HG03139 (cell line): ENCODE results near the gene RCSD1.
"Not testable (repeated sequence)": the region's sequence is repeated elsewhere in the genome, so short reads cannot be mapped to it uniquely, and the experiment has no call there.

Experiments used
- ATAC-seq: cut with Tn5 transposase; IDR thresholded peaks from one replicate; pipeline ENCODE4 v1.9.1; 2021; ENCODE audit not compliant: unreplicated experiment

Gene RCSD1

DNA sequence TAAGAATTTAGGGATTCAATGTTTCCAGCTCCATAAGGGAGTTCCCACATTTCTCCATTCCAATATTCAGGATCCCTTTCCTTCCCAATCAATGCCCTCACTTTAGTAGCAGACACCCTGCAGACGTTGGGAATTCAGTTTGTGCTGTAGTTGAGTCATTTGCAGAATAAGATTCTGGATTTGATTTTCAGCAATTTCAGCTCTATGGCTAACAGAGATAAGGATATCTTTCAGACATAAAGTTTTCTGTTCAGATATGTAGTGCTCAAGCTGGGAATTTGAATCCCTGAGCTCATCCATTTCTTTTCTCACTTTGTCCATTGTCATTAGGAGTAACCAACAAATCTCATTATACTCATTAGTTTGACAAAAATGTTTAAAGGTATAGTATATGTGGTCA lies 104.8 kb downstream of the RCSD1 start:
- no peak for ATAC-seq

DNA sequence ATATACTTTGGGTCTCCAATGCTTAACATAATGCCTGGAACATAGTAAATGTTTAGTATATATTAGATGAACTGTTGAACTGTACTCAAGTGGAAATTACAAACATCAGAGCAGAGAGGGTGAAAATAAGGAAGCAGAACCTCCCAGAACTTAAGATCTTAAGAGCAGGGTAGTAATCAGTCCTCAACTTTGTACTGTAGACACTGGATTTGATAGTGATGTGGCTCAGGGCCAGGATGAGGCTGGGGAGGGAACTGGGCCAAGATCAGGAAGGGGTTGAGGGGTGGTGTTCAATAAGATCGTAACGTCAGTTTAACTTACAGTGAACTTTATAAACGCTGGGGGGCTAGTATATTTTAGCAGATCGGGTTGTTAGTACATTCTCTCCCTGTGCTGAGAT lies 107.1 kb downstream of the RCSD1 start:
- ATAC-seq, result no peak

DNA sequence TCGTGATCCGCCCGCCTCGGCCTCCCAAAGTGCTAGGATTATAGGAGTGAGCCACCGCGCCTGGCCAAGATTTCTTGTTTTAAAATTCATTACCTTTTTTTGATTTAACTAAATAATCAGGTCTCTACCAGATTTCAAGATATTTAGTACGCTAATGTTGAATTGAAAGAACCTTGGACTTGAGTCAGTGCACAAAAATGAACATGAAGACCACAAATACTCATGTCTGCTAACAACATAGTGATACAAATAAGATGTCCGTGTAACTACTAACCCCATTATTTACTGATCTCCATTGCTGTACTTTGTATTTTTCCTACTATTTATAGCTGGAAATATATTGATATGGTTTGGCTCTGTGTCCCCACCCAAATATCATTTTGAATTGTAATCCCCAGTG lies 108.1 kb downstream of the RCSD1 start:
- no peak for ATAC-seq

DNA sequence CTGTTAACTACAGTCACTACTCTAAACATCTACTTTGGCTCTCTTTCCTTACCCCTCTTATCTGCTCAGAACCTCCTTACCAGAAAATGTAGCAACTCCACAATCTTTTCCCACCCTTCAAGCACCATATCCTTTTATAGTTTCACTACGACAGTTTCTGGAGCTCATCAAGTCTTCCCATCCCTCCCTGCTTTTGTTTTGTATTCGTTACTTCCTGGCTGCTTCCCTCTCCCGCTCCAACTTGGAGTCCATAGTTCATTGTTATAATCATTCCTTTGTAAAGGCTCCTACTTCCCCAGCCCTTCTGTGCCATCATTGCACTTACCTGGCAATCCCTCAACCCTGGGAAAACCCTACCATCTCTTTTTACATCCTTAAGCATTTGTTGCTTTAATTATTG lies 109.7 kb downstream of the RCSD1 start:
- ATAC-seq, result no peak

DNA sequence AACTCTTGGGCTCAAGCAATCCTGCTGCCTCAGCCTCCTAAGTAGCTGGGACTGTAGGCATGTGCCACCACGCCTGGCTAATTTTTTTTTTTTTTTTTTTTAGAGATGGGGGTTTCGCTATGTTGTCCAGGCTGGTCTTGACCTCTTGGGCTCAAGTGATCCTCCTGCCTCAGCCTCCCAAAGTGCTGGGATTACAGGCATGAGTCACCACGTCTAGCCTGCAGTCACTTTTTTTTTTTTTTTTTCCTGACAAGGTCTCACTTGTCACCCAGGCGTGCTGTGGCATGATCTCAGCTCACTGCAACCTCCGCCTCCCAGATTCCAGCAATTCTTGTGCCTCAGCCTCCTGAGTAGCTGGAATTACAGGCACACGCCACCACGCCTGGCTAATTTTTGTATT lies 111.1 kb downstream of the RCSD1 start:
- not testable (repeated sequence) for ATAC-seq

DNA sequence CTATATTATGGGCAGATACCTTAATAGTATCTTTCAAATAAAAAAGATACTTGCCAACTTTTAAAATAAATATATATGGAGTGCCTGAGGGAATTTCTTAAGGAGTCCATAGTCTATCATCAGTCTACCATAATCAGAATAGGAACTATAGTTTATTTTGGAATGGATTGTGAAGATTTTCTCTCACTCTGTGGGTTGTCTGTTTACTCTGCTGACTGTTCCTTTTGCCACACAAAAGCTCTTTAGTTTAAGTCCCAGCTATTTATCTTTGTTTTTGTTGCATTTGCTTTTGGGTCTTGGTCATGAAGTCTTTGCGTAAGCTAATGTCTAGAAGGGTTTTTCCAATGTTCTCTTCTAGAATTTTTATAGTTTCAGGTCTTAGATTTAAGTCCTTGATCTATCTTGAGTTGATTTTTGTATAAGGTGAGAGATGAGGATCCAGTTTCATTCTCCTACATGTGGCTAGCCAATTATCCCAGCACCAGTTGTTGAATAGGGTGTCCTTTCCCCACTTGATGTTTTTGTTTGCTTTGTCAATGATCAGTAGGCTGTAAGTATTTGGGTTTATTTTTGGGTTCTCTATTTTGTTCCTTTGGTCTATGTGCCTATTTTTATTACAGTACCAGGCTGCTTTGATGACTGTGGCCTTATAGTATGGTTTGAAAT lies 112.5 kb downstream of the RCSD1 start:
- not testable (repeated sequence) for ATAC-seq

DNA sequence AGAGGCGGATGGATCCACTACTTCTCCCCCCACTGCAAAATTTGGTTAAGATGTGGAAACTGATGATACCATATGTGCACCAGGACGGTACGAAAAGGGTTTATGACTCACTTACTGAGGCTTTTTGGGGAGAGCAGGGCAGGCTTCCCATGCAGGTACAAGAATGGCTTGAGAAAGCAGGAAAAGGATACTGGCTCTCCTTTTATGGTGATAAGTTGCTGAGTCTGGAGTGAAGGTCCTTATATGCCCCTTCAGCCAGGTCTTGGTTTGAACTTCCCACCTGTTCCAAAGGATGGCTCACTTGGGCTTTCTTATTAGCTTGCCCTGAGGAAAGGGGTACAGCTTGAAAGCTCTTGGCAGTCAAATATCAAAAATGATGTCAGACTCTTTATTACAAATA lies 114.9 kb downstream of the RCSD1 start:
- ATAC-seq, result no peak

DNA sequence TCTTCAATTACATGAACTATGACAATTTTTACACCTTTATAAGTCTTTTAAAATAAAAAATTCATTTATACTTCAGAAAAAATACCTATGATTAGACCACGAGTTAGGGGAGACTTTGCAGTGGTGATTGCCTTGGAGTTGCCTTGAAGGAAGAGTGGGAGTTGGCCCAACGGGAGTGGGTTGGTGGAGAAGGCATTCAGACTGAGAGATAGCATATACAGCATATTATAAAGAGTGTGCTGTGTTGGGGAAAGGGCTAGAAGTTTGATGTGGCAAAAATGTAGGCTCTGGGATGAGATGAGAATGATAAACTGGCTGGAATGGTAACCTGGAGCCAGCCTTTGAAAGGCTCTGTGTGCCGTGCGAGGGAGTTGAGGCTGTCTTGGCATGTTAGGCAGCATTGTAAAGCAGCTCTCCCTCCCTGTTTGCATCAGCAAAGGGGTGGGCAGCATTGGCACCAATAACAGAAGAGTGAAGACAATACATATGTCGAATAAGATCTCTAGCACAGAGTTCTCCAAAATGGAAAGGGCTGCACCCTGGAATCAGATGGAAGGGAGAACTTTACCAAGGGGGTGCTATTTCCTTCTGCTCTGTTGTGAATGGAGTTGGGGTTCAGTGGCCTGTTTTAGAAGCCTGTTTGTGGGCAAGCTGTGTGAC lies 116.1 kb downstream of the RCSD1 start:
- ATAC-seq, result no peak

DNA sequence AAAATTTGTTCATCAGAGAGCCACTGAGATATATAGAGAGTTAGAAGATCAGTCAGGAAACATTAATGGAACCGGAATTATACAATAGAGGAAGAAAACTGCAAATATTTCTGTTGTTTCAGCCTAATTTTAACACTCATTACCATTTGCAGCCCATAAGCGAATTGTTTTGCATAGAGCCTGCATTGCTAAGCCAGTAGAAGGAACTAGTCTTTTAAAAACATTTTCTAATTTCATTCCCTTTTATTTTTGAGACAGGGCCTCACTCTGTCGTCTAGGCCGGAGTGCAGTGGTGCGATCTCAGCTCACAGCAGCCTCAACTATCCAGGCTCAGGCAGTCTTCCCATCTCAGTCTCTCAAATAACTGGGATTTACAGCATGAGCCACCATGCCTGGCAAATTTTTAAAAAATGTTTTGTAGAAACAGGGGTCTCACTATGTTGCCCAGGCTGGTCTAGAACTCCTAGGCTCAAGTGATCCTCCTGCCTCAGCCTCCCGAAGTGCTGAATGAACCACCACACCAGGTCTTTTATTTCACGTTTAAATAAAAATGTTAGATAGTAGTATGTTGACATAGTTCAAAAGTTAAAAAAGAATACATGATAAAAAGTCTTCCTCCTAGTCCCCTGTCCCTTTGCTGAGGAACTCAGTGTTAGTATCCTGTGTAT lies 117.1 kb downstream of the RCSD1 start:
- ATAC-seq, result no peak

DNA sequence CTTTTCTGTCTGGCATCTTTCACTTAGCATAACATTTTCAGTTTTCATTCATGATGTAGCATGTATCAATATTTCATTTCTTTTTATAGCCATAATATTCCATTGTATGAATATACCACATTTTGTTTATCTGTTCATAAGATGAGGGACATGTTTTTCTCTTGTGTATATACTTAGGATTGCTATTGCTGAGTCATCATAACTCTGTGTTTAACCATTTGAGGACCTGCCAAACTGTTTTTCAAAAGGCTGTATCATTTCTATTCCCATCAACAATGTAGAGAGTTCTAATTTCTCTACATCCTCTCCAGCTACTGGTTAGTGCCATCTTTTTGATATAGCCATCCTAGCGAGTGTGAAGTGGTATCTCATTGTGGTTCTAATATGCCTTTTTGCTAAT lies 118.0 kb downstream of the RCSD1 start:
- no peak for ATAC-seq

DNA sequence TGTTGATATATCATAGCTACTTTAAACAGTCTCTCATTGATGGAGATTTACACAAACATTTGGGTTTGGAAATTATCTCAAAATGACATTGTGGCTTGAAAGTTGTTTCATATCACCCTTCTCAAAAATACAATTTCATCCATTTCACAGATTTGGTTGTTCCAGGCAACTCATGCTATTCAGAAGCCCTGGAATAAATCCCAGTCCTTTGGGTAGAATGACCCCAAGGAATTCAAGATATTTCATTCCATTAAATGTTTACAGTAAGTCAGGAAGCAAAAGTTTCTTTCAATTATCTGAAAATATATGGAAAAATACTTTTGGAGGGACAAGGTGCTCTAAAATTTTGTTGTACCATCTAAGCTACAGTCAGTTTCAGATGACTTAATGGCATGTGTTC lies 118.9 kb downstream of the RCSD1 start:
- ATAC-seq, result no peak

DNA sequence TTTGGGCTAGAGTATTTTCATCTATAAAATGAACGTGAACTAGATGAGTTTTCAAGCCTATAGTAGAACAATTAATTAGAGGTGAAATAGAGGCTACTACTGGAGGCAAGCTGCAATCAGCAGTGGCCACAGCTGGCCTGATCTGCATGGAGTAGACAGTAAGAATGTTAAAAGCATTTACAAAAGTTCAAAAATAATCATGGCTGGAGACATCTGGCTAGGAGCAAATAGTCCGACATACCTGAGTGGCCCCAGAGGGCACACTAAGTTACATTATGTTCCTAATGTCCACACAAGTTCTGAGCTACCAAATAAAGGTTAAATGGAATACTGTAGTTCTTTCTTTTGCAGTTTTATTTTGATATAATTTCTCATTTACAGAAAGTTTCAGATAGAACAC lies 119.7 kb downstream of the RCSD1 start:
- no peak for ATAC-seq

DNA sequence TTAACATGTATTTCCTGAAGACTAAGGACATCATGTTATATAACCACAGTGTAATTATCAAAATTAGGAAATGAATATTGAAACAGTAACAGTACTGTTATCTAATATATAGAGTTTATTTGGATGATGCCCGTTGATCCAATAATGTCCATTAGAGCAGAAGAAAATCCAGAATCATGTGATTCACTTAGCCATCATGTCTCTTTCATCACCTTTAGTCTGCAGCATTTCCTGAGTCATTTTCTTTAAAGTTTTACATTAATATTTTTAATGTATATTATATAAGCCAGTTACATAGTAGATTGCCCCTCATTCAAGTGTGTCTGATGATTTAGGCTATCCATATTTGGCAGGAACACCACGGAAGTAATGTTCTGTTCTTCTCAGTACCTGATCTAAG lies 120.6 kb downstream of the RCSD1 start:
- ATAC-seq, result no peak

DNA sequence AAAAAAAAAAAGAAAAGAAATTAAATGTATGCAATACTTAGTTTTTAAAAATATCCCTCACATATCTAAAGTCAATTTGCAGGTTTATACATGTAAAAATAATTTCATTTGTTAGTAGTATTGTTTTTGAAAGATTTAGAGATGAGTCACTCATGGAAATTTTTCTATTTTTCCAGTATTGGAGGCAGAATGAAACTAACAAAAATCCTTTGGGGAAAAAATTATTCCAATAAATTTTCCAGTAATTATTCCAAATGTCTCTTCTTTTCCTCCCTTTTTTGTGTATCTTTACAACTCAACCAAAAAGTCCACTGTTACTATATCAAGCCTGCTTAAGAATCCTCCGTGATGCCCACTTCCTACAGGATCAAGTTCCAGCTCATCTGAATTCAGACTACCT lies 121.6 kb downstream of the RCSD1 start:
- ATAC-seq, result no peak

DNA sequence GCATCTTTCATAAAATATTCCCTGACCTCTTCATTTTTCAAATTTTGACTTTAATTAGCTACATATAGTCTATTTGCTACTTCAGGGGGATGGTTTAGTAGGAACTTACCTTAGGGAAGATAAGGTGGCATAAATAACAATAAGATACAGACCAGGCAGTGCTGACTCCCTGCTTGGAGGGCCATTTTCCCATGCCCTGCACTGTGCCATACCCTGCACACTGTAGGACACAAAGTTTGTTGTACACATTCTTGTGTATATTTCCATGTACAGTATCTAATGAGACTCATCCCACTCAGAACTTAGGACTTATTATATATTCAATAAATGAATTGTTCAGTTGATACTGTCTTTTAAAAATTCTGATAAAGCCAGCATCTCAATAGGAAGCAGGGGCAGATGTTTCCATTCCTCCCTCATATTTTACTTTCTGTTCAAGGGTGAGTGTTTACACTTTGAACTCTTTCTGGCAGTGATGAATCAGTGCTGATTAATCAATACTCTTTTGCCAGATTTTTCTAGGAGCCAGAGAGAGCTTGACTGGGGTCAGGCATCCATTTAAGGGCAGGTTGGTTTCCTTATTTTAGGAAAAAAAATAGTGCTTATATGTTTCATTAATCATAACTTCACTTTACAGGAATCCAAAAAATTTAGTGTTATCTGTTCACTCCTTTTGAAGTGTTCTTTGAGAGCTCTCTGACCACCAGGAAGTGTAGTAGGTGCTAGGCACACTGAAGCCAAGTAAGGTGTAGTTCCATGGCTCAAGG lies 122.4 kb downstream of the RCSD1 start:
- no peak for ATAC-seq

DNA sequence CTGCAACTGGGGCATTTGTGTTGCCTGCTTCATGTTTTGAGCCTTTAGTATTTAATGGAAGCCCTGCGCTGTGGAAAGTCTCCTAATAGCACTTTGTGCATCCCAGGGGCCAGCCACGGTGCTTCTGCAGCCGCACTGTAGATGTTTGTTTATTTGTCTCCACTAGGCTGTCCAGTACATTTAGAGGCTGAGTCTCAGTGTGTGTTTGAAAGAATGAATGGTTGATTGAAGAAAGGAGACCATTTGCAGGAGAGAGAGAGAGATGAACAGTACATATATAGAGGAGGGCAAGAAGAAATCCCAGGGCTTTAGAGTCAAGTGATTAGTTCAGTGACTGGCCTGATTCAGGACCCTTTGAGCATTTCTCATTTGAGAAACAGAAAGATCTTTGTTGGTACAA lies 125.6 kb downstream of the RCSD1 start:
- no peak for ATAC-seq
